ENCODE data around the gene UGP2. TPM values are rescaled to one million over a fixed set of nuclear protein-coding genes. Genes with fewer than 3 reads are reported as not detected.
A peak's percentile ranks its signal among the peaks of the same experiment; 100 is the strongest.

UGP2 gene
- total RNA-seq, 1 experiment from 2014 or later = 883 TPM

DNA sequence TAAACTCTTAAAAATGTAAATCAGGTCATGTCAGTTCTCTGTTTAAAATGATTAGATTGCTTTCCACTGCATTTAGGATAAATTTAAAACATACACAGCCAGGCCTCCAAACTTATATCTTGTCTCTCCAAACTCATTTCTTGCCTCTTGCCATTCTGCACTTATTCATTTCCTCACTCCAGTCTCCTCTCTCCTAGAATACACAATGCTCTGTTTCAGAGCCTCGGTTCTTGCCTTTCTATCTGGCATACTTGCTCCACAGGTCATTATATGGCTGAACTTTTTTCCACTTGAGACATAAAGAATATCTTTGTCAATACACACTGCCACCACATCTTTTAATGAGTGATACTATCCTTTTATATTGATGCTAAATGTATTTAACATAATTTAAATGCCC, 10.5 kb upstream of the UGP2 start:
- TF ChIP-seq, protein P1, sequence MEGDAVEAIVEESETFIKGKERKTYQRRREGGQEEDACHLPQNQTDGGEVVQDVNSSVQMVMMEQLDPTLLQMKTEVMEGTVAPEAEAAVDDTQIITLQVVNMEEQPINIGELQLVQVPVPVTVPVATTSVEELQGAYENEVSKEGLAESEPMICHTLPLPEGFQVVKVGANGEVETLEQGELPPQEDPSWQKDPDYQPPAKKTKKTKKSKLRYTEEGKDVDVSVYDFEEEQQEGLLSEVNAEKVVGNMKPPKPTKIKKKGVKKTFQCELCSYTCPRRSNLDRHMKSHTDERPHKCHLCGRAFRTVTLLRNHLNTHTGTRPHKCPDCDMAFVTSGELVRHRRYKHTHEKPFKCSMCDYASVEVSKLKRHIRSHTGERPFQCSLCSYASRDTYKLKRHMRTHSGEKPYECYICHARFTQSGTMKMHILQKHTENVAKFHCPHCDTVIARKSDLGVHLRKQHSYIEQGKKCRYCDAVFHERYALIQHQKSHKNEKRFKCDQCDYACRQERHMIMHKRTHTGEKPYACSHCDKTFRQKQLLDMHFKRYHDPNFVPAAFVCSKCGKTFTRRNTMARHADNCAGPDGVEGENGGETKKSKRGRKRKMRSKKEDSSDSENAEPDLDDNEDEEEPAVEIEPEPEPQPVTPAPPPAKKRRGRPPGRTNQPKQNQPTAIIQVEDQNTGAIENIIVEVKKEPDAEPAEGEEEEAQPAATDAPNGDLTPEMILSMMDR (conservative IDR thresholded peaks at IDR 0.05) = no peak
- no peaks in the 10 kb centered on the region for H3K79me1 ChIP-seq (ENCODE audit: insufficient read depth, low read depth, low read length, poor library complexity, severe bottlenecking)
- Mint-ChIP-seq H3K4me3 (no peak overlapping the region; a peak in 1 of 5 replicates), H3K4me1 (peaks cover 23 to 26% of the 10 kb centered on the region in 2 experiments), H3K27ac (peak overlapping the region in 1 of 3 experiments; percentile 1; a peak in 3 of 7 replicates), H3K9me3 (no peaks in the 10 kb centered on the region), H3K36me3 (ENCODE audit: insufficient read depth in 1 of 3, low read depth in 3 of 3) (no peaks in the 10 kb centered on the region), H3K27me3 (ENCODE audit: low read depth) (no peaks in the 10 kb centered on the region)
- H3K4me2 ChIP-seq (ENCODE audit: insufficient read depth, insufficient read length, low read length) = no peak overlapping the region
- H3K9ac ChIP-seq (ENCODE audit: extremely low read depth, insufficient read length, low read length) = no peak overlapping the region
- no peaks in the 10 kb centered on the region for H3K27me3 ChIP-seq (ENCODE audit: insufficient read depth, low read length)
- whole genome bisulfite sequencing (ENCODE audit: extremely low coverage, insufficient read length, low lambda C conversion rate) = no CpG with 5 or more reads among the region's 1 CpG
- no peak overlapping the region for H4K8ac ChIP-seq (replicated peaks; ENCODE audit: insufficient read length, low read depth, low read length)
- H2BK5ac ChIP-seq (ENCODE audit: insufficient read length, low read length) = no peak overlapping the region
- H3K23ac ChIP-seq (ENCODE audit: insufficient read length, low read depth, low read length) = no peak overlapping the region
- H4K20me1 ChIP-seq (ENCODE audit: control insufficient read depth, insufficient read depth, insufficient read length) = no peaks in the 10 kb centered on the region
- H4K5ac ChIP-seq (ENCODE audit: insufficient read length, low read depth, low read length) = no peak overlapping the region
- no peaks in the 10 kb centered on the region for H3K23me2 ChIP-seq (ENCODE audit: insufficient read length, low read depth, low read length, poor library complexity, severe bottlenecking)
- H2AFZ ChIP-seq (ENCODE audit: low read length) = no peak overlapping the region
- H2BK20ac ChIP-seq (ENCODE audit: low read depth, low read length, poor library complexity, severe bottlenecking) = no peak overlapping the region
- H2BK15ac ChIP-seq (ENCODE audit: low read depth, low read length) = no peak overlapping the region
- H2BK120ac ChIP-seq (ENCODE audit: low read depth, low read length, poor library complexity, severe bottlenecking) = no peak overlapping the region
- H3K27ac ChIP-seq (ENCODE audit: insufficient read length, low read depth, low read length) = no peak overlapping the region
- no peak overlapping the region for H3K4ac ChIP-seq (ENCODE audit: low read depth, low read length)
- no peak overlapping the region for H3K56ac ChIP-seq (ENCODE audit: insufficient read length, low read depth, low read length)
- no peak overlapping the region for H3K18ac ChIP-seq (ENCODE audit: insufficient read length, low read depth, low read length)
- H3K9me3 ChIP-seq (ENCODE audit: control insufficient read depth, low read depth, low read length) = no peaks in the 10 kb centered on the region
- H2AK5ac ChIP-seq (ENCODE audit: insufficient read length, low read length) = no peak overlapping the region
- DNase-seq = no peak
- H3K14ac ChIP-seq (ENCODE audit: insufficient read depth, low read length) = no peak overlapping the region
- H2BK12ac ChIP-seq (ENCODE audit: insufficient read length, low read depth, low read length) = no peak overlapping the region
- no peaks in the 10 kb centered on the region for H3K79me2 ChIP-seq (ENCODE audit: insufficient read depth, low read length)
- H3T11ph ChIP-seq (ENCODE audit: low read length) = no peak overlapping the region
- no peak overlapping the region for H4K91ac ChIP-seq (ENCODE audit: insufficient read length, low read depth, low read length)
- no peaks in the 10 kb centered on the region for H3K4me1 ChIP-seq (ENCODE audit: insufficient read depth, low read length)

Measured in H9 (cell line).